GM19452 (cell line): ENCODE measurements around the gene H2AZ1.
"Not testable (repeated sequence)": the region's sequence is repeated elsewhere in the genome, so short reads cannot be mapped to it uniquely, and the experiment has no call there.

Source experiments
- ATAC-seq: cut with Tn5 transposase; IDR thresholded peaks from one replicate; pipeline ENCODE4 v1.9.1; 2021; ENCODE audit not compliant: unreplicated experiment

The H2AZ1 gene

GRCh38 chr4:99949999-99950912, at the start of gene H2AZ1:
TSS of gene H2AZ1 (minus strand) at chr4:99950275. CDS start at chr4:99950170, 105 bp downstream.
- peak; percentile 52 for ATAC-seq

GRCh38 chr4:99998062-99998867, 48.2 kb upstream of the H2AZ1 start:
- ATAC-seq, result no peak

- no peak for ATAC-seq
Measured at GRCh38 chr4:99991741-99992140, 41.7 kb upstream of the H2AZ1 start.

- ATAC-seq, result no peak
Measured at GRCh38 chr4:99987681-99988080, 37.6 kb upstream of the H2AZ1 start.

- no peak for ATAC-seq
Measured at GRCh38 chr4:99986792-99987191, 36.7 kb upstream of the H2AZ1 start.

GRCh38 chr4:99983289-99983943, 33.3 kb upstream of the H2AZ1 start:
- ATAC-seq, result no peak

GRCh38 chr4:99979872-99980271, 29.8 kb upstream of the H2AZ1 start:
- no peak for ATAC-seq

- no peak for ATAC-seq
Measured at GRCh38 chr4:99971453-99972111, 21.5 kb upstream of the H2AZ1 start.

GRCh38 chr4:99968330-99968729, 18.3 kb upstream of the H2AZ1 start:
- ATAC-seq, result no peak

- ATAC-seq, result no peak
Measured at GRCh38 chr4:99966692-99967091, 16.6 kb upstream of the H2AZ1 start.

GRCh38 chr4:99965674-99966350, 15.7 kb upstream of the H2AZ1 start:
- no peak for ATAC-seq

GRCh38 chr4:99965173-99965572, 15.1 kb upstream of the H2AZ1 start:
- no peak for ATAC-seq

GRCh38 chr4:99961711-99962110, 11.6 kb upstream of the H2AZ1 start:
- no peak for ATAC-seq

GRCh38 chr4:99960648-99961047, 10.6 kb upstream of the H2AZ1 start:
- no peak for ATAC-seq

GRCh38 chr4:99958207-99958606, 8.1 kb upstream of the H2AZ1 start:
- ATAC-seq, result not testable (repeated sequence)

GRCh38 chr4:99950913-99951254, 809 bp upstream of the H2AZ1 start:
- no peak for ATAC-seq

GRCh38 chr4:99949034-99949998, 759 bp downstream of the H2AZ1 start:
- peak; percentile 21 for ATAC-seq

- no peak for ATAC-seq
Measured at GRCh38 chr4:99947608-99948007, 2.5 kb downstream of the H2AZ1 start.

- ATAC-seq, result no peak
Measured at GRCh38 chr4:99947190-99947578, 2.9 kb downstream of the H2AZ1 start.
